ENCODE results near the gene KIAA1671.

The KIAA1671 gene

DNA sequence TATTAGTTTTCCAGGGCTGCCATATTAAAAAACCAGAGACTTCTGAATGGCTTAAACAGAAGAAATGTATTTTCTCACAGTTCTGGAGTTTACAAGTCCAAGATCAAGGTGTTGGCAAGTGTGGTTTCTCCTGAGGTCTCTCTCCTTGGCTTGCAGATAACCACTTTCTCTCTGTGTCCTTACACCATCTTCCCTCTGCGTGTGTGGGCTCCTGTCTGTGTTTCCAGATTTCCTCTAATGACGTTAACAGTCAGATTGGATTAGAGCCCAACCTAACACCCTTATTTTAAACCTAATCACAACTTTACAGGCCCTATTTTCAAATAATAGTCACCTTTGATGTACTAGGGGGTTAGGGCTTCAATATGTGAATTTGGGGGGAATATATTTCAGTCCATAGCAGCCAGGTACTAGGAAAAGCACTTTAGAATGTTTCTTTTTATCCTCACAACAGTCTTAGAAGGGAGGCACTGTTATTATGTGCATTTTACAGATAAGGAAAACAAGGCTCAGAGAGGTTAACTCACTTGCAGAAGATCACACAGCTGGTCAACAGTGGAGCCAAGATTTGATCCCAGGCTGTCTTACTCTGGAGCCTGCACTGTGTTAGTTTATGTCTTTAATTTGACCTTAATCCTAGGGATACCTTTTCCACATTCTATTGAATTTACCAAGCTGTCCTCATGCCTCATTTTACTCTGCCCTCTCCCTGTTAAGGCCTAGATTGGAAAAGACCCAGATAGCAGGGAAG is 130.7 kb downstream of the KIAA1671 start:
- H3K27ac ChIP-seq (ENCODE audit: low read depth, low read length): no peak overlapping the region
- no peaks in the 10 kb centered on the region; the same call in 1 of the 2 replicates for H3K4me1 ChIP-seq (ENCODE audit: control insufficient read depth, insufficient read depth, low read length)
- no peak overlapping the region for H3K9ac ChIP-seq (ENCODE audit: low read depth, low read length)
- H3K27me3 ChIP-seq (ENCODE audit: control insufficient read depth, insufficient read depth, low read length): no peaks in the 10 kb centered on the region
- H3K36me3 ChIP-seq (ENCODE audit: control insufficient read depth, insufficient read depth, low read length): no peaks in the 10 kb centered on the region
- no peaks in the 10 kb centered on the region for H3K9me3 ChIP-seq (ENCODE audit: control insufficient read depth, insufficient read depth, low read length)
- H3K4me3 ChIP-seq (ENCODE audit: low read depth, low read length): no peak overlapping the region

DNA sequence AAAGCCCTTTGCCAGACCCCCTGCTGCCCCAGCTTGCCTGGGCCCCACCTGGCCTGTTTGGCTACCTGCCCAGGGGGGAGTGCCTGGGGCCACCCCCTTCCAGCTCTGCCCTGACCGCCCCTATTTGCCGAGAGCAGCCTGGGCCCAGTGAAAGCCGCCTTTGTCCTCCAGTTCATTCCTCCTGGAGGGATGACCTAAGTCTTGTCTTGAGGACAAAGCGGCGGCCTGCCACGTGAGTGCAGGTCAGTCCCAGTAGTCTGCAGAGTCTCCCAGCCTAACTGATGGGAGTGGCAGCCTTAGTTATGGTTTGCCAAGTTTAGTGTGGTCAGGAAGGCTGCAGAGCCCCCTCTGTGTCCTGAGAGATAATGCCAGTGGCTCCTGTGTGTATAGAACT is 131.3 kb downstream of the KIAA1671 start:
- no peak overlapping the region for H3K4me3 ChIP-seq (ENCODE audit: low read depth, low read length)
- H3K36me3 ChIP-seq (ENCODE audit: control insufficient read depth, insufficient read depth, low read length): no peaks in the 10 kb centered on the region
- H3K27me3 ChIP-seq (ENCODE audit: control insufficient read depth, insufficient read depth, low read length): no peaks in the 10 kb centered on the region
- H3K27ac ChIP-seq (ENCODE audit: low read depth, low read length): no peak overlapping the region
- no peaks in the 10 kb centered on the region for H3K9me3 ChIP-seq (ENCODE audit: control insufficient read depth, insufficient read depth, low read length)
- no peak overlapping the region for H3K9ac ChIP-seq (ENCODE audit: low read depth, low read length)
- no peaks in the 10 kb centered on the region; the same call in 1 of the 2 replicates for H3K4me1 ChIP-seq (ENCODE audit: control insufficient read depth, insufficient read depth, low read length)

DNA sequence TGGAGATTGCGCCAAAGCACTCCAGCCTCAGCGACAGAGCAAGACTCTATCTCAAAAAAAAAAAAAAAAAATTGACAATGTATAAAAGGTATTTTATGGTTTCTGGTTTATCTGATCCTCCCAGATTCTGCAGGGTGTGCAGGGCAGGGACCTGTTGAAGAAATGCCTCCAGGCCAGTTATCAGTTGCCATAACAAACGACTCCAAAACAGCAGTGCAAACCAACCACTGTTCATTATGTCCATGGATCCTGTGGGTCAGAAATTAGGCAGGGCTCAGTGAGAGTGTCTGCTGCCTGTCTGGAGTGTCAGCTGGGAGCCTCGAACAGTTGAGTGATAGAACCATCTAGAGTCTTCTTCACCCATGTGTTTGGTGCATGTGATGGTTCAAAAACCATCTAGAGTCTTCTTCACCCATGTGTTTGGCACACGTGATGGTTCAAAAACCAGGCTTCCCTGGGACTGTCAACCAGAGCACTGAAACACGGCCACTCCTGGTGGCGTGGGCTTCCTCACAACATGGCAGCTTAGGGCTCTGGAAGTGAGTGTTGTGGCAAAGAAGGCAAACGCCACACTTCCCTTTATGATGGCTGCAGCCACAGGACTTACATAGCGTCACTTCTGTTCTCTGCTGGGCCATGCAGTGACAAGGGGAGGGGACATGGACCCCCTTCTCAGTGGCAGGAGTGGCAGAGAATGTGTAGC is 132.0 kb downstream of the KIAA1671 start:
- Histone ChIP-seq H3K4me3 (ENCODE audit: low read depth, low read length) (no peak overlapping the region), H3K9me3 (ENCODE audit: control insufficient read depth, insufficient read depth, low read length) (no peaks in the 10 kb centered on the region), H3K27ac (ENCODE audit: low read depth, low read length) (no peak overlapping the region), H3K4me1 (ENCODE audit: control insufficient read depth, insufficient read depth, low read length) (no peaks in the 10 kb centered on the region; the same call in 1 of the 2 replicates), H3K36me3 (ENCODE audit: control insufficient read depth, insufficient read depth, low read length) (no peaks in the 10 kb centered on the region), H3K27me3 (ENCODE audit: control insufficient read depth, insufficient read depth, low read length) (no peaks in the 10 kb centered on the region), H3K9ac (ENCODE audit: low read depth, low read length) (no peak overlapping the region)

DNA sequence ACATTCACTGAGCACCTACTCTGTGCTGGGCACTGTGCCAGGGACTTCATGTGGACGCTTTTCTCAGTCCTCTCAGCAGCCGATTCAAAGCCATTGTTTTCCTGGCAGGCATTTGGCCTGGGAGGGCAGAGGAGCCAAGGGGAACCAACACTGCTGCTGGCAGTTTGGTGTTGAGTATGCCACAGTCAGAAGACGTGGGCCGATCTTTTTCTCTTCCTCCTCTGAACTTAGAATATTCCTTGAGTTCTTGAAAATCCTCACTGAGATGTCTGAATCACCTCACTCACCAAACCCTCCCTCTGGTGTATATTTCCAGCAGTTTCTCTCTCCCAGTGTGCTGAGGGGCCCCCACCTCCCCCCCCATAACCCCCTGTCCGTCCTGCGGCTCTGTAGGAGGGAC is 132.6 kb downstream of the KIAA1671 start:
- no peaks in the 10 kb centered on the region for H3K36me3 ChIP-seq (ENCODE audit: control insufficient read depth, insufficient read depth, low read length)
- no peaks in the 10 kb centered on the region for H3K9me3 ChIP-seq (ENCODE audit: control insufficient read depth, insufficient read depth, low read length)
- H3K4me3 ChIP-seq (ENCODE audit: low read depth, low read length): no peak overlapping the region
- H3K9ac ChIP-seq (ENCODE audit: low read depth, low read length): no peak overlapping the region
- no peak overlapping the region for H3K27ac ChIP-seq (ENCODE audit: low read depth, low read length)
- H3K4me1 ChIP-seq (ENCODE audit: control insufficient read depth, insufficient read depth, low read length): no peaks in the 10 kb centered on the region; the same call in 1 of the 2 replicates
- no peaks in the 10 kb centered on the region for H3K27me3 ChIP-seq (ENCODE audit: control insufficient read depth, insufficient read depth, low read length)

DNA sequence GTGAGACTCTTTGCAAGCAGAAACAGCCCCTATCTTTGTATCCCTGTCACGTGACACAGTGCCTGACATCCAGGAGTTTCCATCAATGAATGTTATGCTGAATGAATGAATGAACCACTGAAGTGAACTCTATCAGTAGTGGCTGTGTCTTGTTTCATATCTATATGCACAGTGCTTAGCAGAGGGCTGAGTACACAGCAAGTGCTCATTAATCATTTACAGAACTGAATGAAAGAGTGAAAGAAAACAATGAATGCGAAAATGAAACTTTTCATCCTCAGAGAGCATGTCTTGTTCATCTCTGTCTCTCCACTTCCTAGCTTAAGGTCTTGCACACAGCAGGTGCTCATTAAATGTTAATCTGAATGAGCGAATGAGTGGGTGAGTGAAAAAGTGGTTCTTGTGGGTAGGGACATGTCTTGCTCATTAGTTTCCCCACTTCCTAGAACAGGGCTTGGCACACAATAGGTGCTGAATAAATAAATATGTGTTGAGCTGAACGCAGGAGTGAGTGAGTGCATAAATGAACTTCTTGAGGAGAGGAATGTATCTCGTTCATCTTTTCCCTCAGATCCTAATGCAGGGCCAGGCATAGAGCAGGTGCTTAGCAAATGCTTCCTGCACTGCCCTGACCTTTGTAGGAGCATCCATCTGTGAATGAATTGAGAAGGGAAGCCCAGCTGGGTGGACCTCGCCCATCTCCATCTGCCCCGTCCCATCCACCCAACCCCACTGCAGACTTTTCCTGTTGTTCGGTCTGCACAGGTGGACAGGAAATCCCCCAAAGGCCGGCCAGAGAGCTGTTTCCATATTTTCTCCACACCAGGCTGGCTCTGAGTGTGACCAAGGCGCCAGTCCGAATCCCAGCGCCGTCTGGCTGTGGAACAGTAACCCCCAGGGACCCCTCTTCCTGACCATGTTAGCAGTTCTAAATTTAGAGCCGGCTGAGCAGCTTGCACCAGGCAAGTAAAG is 133.7 kb downstream of the KIAA1671 start:
- Histone ChIP-seq H3K4me1 (ENCODE audit: control insufficient read depth, insufficient read depth, low read length) (no peaks in the 10 kb centered on the region; the same call in 1 of the 2 replicates), H3K36me3 (ENCODE audit: control insufficient read depth, insufficient read depth, low read length) (no peaks in the 10 kb centered on the region), H3K27ac (ENCODE audit: low read depth, low read length) (no peak overlapping the region), H3K9ac (ENCODE audit: low read depth, low read length) (no peak overlapping the region), H3K27me3 (ENCODE audit: control insufficient read depth, insufficient read depth, low read length) (no peaks in the 10 kb centered on the region), H3K9me3 (ENCODE audit: control insufficient read depth, insufficient read depth, low read length) (no peaks in the 10 kb centered on the region), H3K4me3 (ENCODE audit: low read depth, low read length) (no peak overlapping the region)

DNA sequence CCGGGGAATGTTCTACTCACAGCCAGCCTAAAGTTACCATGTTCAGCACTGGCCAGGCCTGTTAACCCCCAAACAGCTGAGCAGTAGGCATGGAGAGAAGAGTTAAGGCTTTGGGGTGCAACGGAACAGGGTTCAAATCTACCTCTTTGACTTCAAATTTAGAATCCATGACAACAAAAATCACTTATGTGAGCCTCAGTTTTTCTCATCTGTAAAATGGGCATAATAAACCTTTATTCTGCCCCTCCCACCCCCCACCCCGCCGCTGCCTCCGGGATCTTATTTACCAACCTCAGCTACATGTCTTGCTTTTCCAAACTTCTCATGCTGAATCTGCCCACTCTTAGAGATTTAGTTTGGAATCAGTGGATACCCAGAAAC is 134.4 kb downstream of the KIAA1671 start:
- no peak overlapping the region for H3K4me3 ChIP-seq (ENCODE audit: low read depth, low read length)
- no peak overlapping the region for H3K9ac ChIP-seq (ENCODE audit: low read depth, low read length)
- no peaks in the 10 kb centered on the region; the same call in 1 of the 2 replicates for H3K4me1 ChIP-seq (ENCODE audit: control insufficient read depth, insufficient read depth, low read length)
- no peaks in the 10 kb centered on the region for H3K27me3 ChIP-seq (ENCODE audit: control insufficient read depth, insufficient read depth, low read length)
- H3K27ac ChIP-seq (ENCODE audit: low read depth, low read length): no peak overlapping the region
- H3K9me3 ChIP-seq (ENCODE audit: control insufficient read depth, insufficient read depth, low read length): no peaks in the 10 kb centered on the region
- no peaks in the 10 kb centered on the region for H3K36me3 ChIP-seq (ENCODE audit: control insufficient read depth, insufficient read depth, low read length)

DNA sequence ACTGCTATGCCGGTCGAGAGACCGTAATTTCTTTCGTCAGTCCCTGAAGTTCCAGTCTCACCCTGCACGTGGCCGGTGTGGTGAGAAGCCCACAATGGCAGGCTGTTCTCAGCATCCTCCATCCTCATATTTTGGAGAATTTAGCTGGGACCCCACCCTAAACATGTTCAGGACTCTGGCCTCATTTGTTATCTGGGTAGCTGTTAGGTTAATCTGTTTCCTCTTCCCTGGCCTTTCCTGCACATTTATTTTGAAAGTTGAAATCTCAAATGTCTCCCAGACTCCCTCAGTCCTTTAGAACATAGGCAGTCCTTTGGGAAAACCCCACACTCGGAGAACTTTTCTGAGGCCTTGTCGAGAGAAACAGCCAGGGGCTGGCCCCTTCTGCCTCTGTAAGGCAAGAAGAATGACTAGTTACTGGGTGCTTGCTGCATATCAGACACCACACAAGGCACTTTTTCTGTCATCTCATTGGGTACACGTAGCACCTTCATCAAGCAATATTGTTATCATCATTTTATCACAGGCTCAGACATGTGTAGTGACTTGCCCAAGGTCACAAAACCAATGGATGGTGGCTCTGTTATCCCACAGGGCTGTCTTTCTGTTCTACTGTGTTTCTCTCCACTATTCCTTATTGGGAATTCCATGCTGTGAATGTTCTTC is 137.8 kb downstream of the KIAA1671 start:
- H3K4me1 ChIP-seq (ENCODE audit: control insufficient read depth, insufficient read depth, low read length): no peaks in the 10 kb centered on the region
- H3K4me3 ChIP-seq (ENCODE audit: low read depth, low read length): no peak overlapping the region
- no peaks in the 10 kb centered on the region for H3K36me3 ChIP-seq (ENCODE audit: control insufficient read depth, insufficient read depth, low read length)
- H3K27me3 ChIP-seq (ENCODE audit: control insufficient read depth, insufficient read depth, low read length): no peaks in the 10 kb centered on the region
- H3K9me3 ChIP-seq (ENCODE audit: control insufficient read depth, insufficient read depth, low read length): no peaks in the 10 kb centered on the region
- H3K9ac ChIP-seq (ENCODE audit: low read depth, low read length): no peak overlapping the region
- no peak overlapping the region for H3K27ac ChIP-seq (ENCODE audit: low read depth, low read length)

DNA sequence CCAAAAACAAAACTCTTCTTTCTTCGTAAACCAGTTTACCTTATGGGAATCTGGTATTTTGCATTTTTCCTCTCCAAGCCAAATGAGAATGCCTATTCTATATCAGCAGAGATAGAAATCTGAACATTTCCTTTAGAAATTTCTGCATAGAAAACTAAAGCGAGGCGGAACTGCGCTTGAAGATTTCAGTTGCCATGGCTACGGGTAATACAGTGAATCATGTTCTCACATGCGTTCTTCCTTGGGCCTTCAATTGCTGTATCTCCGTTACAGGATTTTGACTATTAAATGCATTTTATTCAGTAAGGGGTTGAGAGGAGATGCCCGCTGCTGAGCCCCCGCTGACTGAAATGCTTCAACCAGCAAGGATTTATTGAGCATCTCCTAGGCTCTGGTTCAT is 138.9 kb downstream of the KIAA1671 start:
- Histone ChIP-seq H3K4me1 (ENCODE audit: control insufficient read depth, insufficient read depth, low read length) (no peaks in the 10 kb centered on the region), H3K9ac (ENCODE audit: low read depth, low read length) (no peak overlapping the region), H3K9me3 (ENCODE audit: control insufficient read depth, insufficient read depth, low read length) (no peaks in the 10 kb centered on the region)

DNA sequence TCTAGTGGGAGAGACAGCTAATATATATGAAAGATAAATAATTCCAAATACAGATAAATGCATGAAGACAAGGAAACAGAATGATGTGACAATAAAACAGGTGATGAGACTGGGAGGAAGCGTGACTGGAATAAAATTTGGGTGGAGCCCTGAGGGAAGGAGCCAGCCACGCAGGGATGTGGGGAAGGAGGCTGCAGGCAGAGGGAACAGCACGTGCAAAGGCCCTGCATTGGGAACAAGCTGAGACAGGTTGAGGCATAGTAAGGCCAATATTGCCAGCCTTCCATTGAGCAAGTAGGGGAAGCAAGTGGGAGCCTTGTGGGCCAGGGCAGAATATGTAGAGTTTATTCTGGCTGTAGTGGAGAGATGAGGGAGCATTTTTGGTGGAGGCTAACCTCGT is 139.6 kb downstream of the KIAA1671 start:
- no peaks in the 10 kb centered on the region for H3K36me3 ChIP-seq (ENCODE audit: control insufficient read depth, insufficient read depth, low read length)
- H3K4me3 ChIP-seq (ENCODE audit: low read depth, low read length): no peak overlapping the region
- no peaks in the 10 kb centered on the region for H3K9me3 ChIP-seq (ENCODE audit: control insufficient read depth, insufficient read depth, low read length)
- H3K27me3 ChIP-seq (ENCODE audit: control insufficient read depth, insufficient read depth, low read length): no peaks in the 10 kb centered on the region
- no peak overlapping the region for H3K27ac ChIP-seq (ENCODE audit: low read depth, low read length)
- H3K4me1 ChIP-seq (ENCODE audit: control insufficient read depth, insufficient read depth, low read length): no peaks in the 10 kb centered on the region
- no peak overlapping the region for H3K9ac ChIP-seq (ENCODE audit: low read depth, low read length)

More for the DNA sequence above, 138.9 kb downstream of the KIAA1671 start:
- Histone ChIP-seq H3K36me3 (ENCODE audit: control insufficient read depth, insufficient read depth, low read length) (no peaks in the 10 kb centered on the region), H3K27me3 (ENCODE audit: control insufficient read depth, insufficient read depth, low read length) (no peaks in the 10 kb centered on the region), H3K4me3 (ENCODE audit: low read depth, low read length) (no peak overlapping the region), H3K27ac (ENCODE audit: low read depth, low read length) (no peak overlapping the region)

DNA sequence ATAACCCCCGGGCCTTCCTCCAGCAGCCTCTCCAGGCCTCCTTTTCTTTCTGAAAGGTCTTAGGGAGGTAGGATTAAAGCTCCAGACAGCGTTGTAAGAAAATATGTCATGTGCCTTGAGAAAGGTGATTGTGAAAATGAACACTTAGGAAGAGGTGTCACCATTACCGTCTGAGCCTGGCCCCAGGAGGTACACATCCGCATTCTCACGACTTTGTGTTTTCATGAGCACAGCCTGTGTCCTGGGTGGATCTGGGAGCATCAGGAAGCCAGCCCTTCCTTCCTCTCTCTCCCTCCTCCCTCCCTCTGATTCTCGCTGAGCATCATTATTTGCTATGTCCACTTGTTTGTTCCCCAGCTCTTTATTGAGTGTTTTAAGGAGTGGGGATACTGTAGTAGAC is 142.1 kb downstream of the KIAA1671 start:
- no peak overlapping the region for H3K9ac ChIP-seq (ENCODE audit: low read depth, low read length)
- H3K36me3 ChIP-seq (ENCODE audit: control insufficient read depth, insufficient read depth, low read length): no peaks in the 10 kb centered on the region
- no peaks in the 10 kb centered on the region for H3K27me3 ChIP-seq (ENCODE audit: control insufficient read depth, insufficient read depth, low read length)
- no peaks in the 10 kb centered on the region; the same call in 1 of the 2 replicates for H3K4me1 ChIP-seq (ENCODE audit: control insufficient read depth, insufficient read depth, low read length)
- H3K9me3 ChIP-seq (ENCODE audit: control insufficient read depth, insufficient read depth, low read length): no peaks in the 10 kb centered on the region
- H3K4me3 ChIP-seq (ENCODE audit: low read depth, low read length): no peak overlapping the region
- no peak overlapping the region for H3K27ac ChIP-seq (ENCODE audit: low read depth, low read length)

Data from HUES48 (cell line).